ENCODE data around the gene GCNT1.
"Not testable (repeated sequence)": the region's sequence is repeated elsewhere in the genome, so short reads cannot be mapped to it uniquely, and the experiment has no call there.

GCNT1 gene

GRCh38 chr9:76456202-76456926, 2.6 kb upstream of the GCNT1 start:
- no peaks in the 10 kb centered on the region for H3K9me3 ChIP-seq (ENCODE audit: control insufficient read depth, insufficient read depth, low read length)
- H3K4me1 ChIP-seq (ENCODE audit: insufficient read depth, low read length), result peaks cover 4% of the 10 kb centered on the region
- no peak overlapping the region for H3K9ac ChIP-seq (ENCODE audit: low read depth, low read length)
- H3K36me3 ChIP-seq (ENCODE audit: insufficient read depth, low read length), result no peaks in the 10 kb centered on the region

- Histone ChIP-seq H3K36me3 (ENCODE audit: insufficient read depth, low read length) (no peaks in the 10 kb centered on the region), H3K9ac (ENCODE audit: low read depth, low read length) (peak overlapping the region; percentile 79), H3K4me1 (ENCODE audit: insufficient read depth, low read length) (peaks cover 4% of the 10 kb centered on the region), H3K9me3 (ENCODE audit: control insufficient read depth, insufficient read depth, low read length) (no peaks in the 10 kb centered on the region)
These were observed 983 bp downstream of the GCNT1 start for GRCh38 chr9:76459694-76460635.

GRCh38 chr9:76462126-76462525, 3.1 kb downstream of the GCNT1 start:
- Histone ChIP-seq H3K36me3 (ENCODE audit: insufficient read depth, low read length) (no peaks in the 10 kb centered on the region), H3K9ac (ENCODE audit: low read depth, low read length) (no peak overlapping the region), H3K4me1 (ENCODE audit: insufficient read depth, low read length) (peaks cover 4% of the 10 kb centered on the region), H3K9me3 (ENCODE audit: control insufficient read depth, insufficient read depth, low read length) (no peaks in the 10 kb centered on the region)

- Histone ChIP-seq H3K4me1 (ENCODE audit: insufficient read depth, low read length) (peaks cover 7% of the 10 kb centered on the region), H3K36me3 (ENCODE audit: insufficient read depth, low read length) (no peaks in the 10 kb centered on the region), H3K9me3 (ENCODE audit: control insufficient read depth, insufficient read depth, low read length) (no peaks in the 10 kb centered on the region), H3K9ac (ENCODE audit: low read depth, low read length) (no peak overlapping the region)
These were observed 4.2 kb downstream of the GCNT1 start for GRCh38 chr9:76463211-76463610.

GRCh38 chr9:76464706-76465105, 5.7 kb downstream of the GCNT1 start:
- Histone ChIP-seq H3K9me3 (ENCODE audit: control insufficient read depth, insufficient read depth, low read length) (no peaks in the 10 kb centered on the region), H3K9ac (ENCODE audit: low read depth, low read length) (no peak overlapping the region), H3K36me3 (ENCODE audit: insufficient read depth, low read length) (no peaks in the 10 kb centered on the region), H3K4me1 (ENCODE audit: insufficient read depth, low read length) (peaks cover 9% of the 10 kb centered on the region)

GRCh38 chr9:76465442-76466298, 6.7 kb downstream of the GCNT1 start:
- Histone ChIP-seq H3K9ac (ENCODE audit: low read depth, low read length) (no peak overlapping the region), H3K4me1 (ENCODE audit: insufficient read depth, low read length) (peaks cover 8% of the 10 kb centered on the region), H3K9me3 (ENCODE audit: control insufficient read depth, insufficient read depth, low read length) (no peaks in the 10 kb centered on the region), H3K36me3 (ENCODE audit: insufficient read depth, low read length) (no peaks in the 10 kb centered on the region)

- H3K9ac ChIP-seq (ENCODE audit: low read depth, low read length), result no peak overlapping the region
These were observed 7.3 kb downstream of the GCNT1 start for GRCh38 chr9:76466299-76466605.

GRCh38 chr9:76474419-76474818, 15.4 kb downstream of the GCNT1 start:
- peaks cover 27% of the 10 kb centered on the region for H3K4me1 ChIP-seq (ENCODE audit: insufficient read depth, low read length)

More at GRCh38 chr9:76466299-76466605, 7.3 kb downstream of the GCNT1 start:
- Histone ChIP-seq H3K4me1 (ENCODE audit: insufficient read depth, low read length) (peaks cover 10% of the 10 kb centered on the region), H3K9me3 (ENCODE audit: control insufficient read depth, insufficient read depth, low read length) (no peaks in the 10 kb centered on the region), H3K36me3 (ENCODE audit: insufficient read depth, low read length) (no peaks in the 10 kb centered on the region)

GRCh38 chr9:76475686-76476085, 16.7 kb downstream of the GCNT1 start:
- Histone ChIP-seq H3K4me1 (ENCODE audit: insufficient read depth, low read length) (peaks cover 27% of the 10 kb centered on the region), H3K36me3 (ENCODE audit: insufficient read depth, low read length) (no peaks in the 10 kb centered on the region; the same call in 1 of the 2 replicates), H3K9ac (ENCODE audit: low read depth, low read length) (no peak overlapping the region), H3K9me3 (ENCODE audit: control insufficient read depth, insufficient read depth, low read length) (peaks cover 4% of the 10 kb centered on the region; the same call in 1 of the 2 replicates)

More at GRCh38 chr9:76474419-76474818, 15.4 kb downstream of the GCNT1 start:
- Histone ChIP-seq H3K9me3 (ENCODE audit: control insufficient read depth, insufficient read depth, low read length) (no peaks in the 10 kb centered on the region), H3K36me3 (ENCODE audit: insufficient read depth, low read length) (no peaks in the 10 kb centered on the region; the same call in 1 of the 2 replicates), H3K9ac (ENCODE audit: low read depth, low read length) (no peak overlapping the region)

GRCh38 chr9:76477818-76478217, 18.8 kb downstream of the GCNT1 start:
- H3K9me3 ChIP-seq (ENCODE audit: control insufficient read depth, insufficient read depth, low read length); H3K9ac ChIP-seq (ENCODE audit: low read depth, low read length); H3K36me3 ChIP-seq (ENCODE audit: insufficient read depth, low read length): not testable (repeated sequence)
- peaks cover 11% of the 10 kb centered on the region for H3K4me1 ChIP-seq (ENCODE audit: insufficient read depth, low read length)

GRCh38 chr9:76478226-76478625, 19.2 kb downstream of the GCNT1 start:
- peaks cover 7% of the 10 kb centered on the region; the same call in 1 of the 2 replicates for H3K4me1 ChIP-seq (ENCODE audit: insufficient read depth, low read length)
- H3K36me3 ChIP-seq (ENCODE audit: insufficient read depth, low read length), result no peaks in the 10 kb centered on the region; the same call in 1 of the 2 replicates
- H3K9ac ChIP-seq (ENCODE audit: low read depth, low read length), result no peak overlapping the region
- H3K9me3 ChIP-seq (ENCODE audit: control insufficient read depth, insufficient read depth, low read length), result peaks cover 4% of the 10 kb centered on the region

- H3K9me3 ChIP-seq (ENCODE audit: control insufficient read depth, insufficient read depth, low read length); H3K4me1 ChIP-seq (ENCODE audit: insufficient read depth, low read length); H3K36me3 ChIP-seq (ENCODE audit: insufficient read depth, low read length); H3K9ac ChIP-seq (ENCODE audit: low read depth, low read length): not testable (repeated sequence)
These were observed 20.4 kb downstream of the GCNT1 start for GRCh38 chr9:76479337-76479736.

GRCh38 chr9:76486151-76486550, 27.2 kb downstream of the GCNT1 start:
- Histone ChIP-seq H3K36me3 (ENCODE audit: insufficient read depth, low read length) (no peaks in the 10 kb centered on the region), H3K4me1 (ENCODE audit: insufficient read depth, low read length) (no peaks in the 10 kb centered on the region), H3K9ac (ENCODE audit: low read depth, low read length) (no peak overlapping the region), H3K9me3 (ENCODE audit: control insufficient read depth, insufficient read depth, low read length) (no peaks in the 10 kb centered on the region; the same call in 1 of the 2 replicates)
